DND-41 (cell line): ENCODE results near the gene UTF1.

Source experiments
- ATAC-seq: fragments of 200-7000 bp; cut with Tn5 transposase; 3 replicates; pipeline ENCODE4 v1.9.1; 2021; ENCODE audit warnings: low read depth; ENCODE audit not compliant: insufficient read depth
- DNase-seq: peaks from one replicate; pipeline ENCODE4 v3.0.0-alpha.2; 2020
- H2AFZ ChIP-seq: 2 replicates; pipeline ENCODE4 v1.6.0; 2012; ENCODE audit warnings: low read depth, low read length
- H3K27ac ChIP-seq: 2 replicates; pipeline ENCODE4 v1.5.1; 2012; ENCODE audit warnings: low read length, inconsistent platforms
- H3K27me3 ChIP-seq: fragments of 200-600 bp; sonication (generic); 2 replicates; pipeline ENCODE4 v1.6.0; 2012; ENCODE audit warnings: low read length, mild to moderate bottlenecking, inconsistent platforms; ENCODE audit not compliant: insufficient read depth, poor library complexity
- H3K36me3 ChIP-seq: 2 replicates; pipeline ENCODE4 v1.5.1; 2012; ENCODE audit warnings: low read length, inconsistent platforms; ENCODE audit not compliant: insufficient read depth
- H3K4me1 ChIP-seq: 2 replicates; pipeline ENCODE4 v1.5.1; 2012; ENCODE audit warnings: mild to moderate bottlenecking, low read length; ENCODE audit not compliant: insufficient read depth
- H3K4me2 ChIP-seq: 2 replicates; pipeline ENCODE4 v1.6.0; 2012; ENCODE audit warnings: mild to moderate bottlenecking, moderate library complexity, low read length, inconsistent platforms; ENCODE audit not compliant: insufficient read depth
- H3K4me3 ChIP-seq, 2 experiments: fragments of 200-600 bp in 1 of 2; shearing (Covaris generic) in 1 of 2; 2 replicates each; pipeline ENCODE4 v1.5.1; 2012 to 2016; ENCODE audit warnings: inconsistent platforms in 2 of 2, low read length in 2 of 2, mild to moderate bottlenecking in 2 of 2, low read depth in 1 of 2, moderate library complexity in 1 of 2
- H3K79me2 ChIP-seq: 2 replicates; pipeline ENCODE4 v1.6.0; 2012; ENCODE audit warnings: low read length, inconsistent platforms; ENCODE audit not compliant: insufficient read depth
- H3K9ac ChIP-seq: 2 replicates; pipeline ENCODE4 v1.6.0; 2012; ENCODE audit warnings: low read depth, mild to moderate bottlenecking, inconsistent platforms, low read length, moderate library complexity
- H3K9me3 ChIP-seq: 2 replicates; pipeline ENCODE4 v1.5.1; 2012; ENCODE audit warnings: low read length, moderate library complexity, mild to moderate bottlenecking, inconsistent platforms; ENCODE audit not compliant: insufficient read depth, severe bottlenecking
- H4K20me1 ChIP-seq: 2 replicates; pipeline ENCODE4 v1.6.0; 2012; ENCODE audit warnings: low read length; ENCODE audit not compliant: insufficient read depth
- EZH2 ChIP-seq: IDR thresholded peaks from 3 replicates; pipeline ENCODE4 v1.6.1; 2012; ENCODE audit warnings: borderline replicate concordance, low read depth, mild to moderate bottlenecking, moderate library complexity, low read length, inconsistent platforms; ENCODE audit not compliant: severe bottlenecking
- TF ChIP-seq, protein P1 (sequence below): IDR thresholded peaks from 2 replicates; pipeline ENCODE4 v1.5.1; 2012; ENCODE audit warnings: borderline replicate concordance, low read length, moderate library complexity, mild to moderate bottlenecking; ENCODE audit not compliant: poor library complexity, severe bottlenecking; ENCODE audit errors: extremely low read depth

Gene UTF1

DNA sequence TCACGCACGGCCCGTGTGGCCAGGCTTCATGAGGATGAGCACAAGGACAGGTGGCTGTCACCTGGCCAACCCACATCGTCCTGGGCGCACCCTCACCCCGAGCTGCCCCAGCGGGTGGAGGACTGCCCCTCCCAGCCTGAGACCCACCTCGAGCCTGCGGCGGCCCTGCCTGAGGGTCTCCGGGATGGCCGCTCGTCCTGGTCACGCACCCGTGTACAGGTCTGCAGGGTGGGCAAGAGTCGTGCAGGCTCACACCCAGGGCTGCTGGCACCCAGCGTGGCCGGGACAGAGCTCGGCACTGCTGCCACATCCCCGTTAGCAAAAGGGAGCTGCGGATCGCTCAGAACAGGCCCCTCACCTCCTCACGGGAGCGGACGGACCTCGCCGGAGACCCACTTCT is 14.4 kb upstream of the UTF1 start:
- Histone ChIP-seq H3K36me3 (no peaks in the 10 kb centered on the region), H3K4me3 (no peak overlapping the region), H3K27ac (no peak overlapping the region), H3K27me3 (no peaks in the 10 kb centered on the region), H3K79me2 (no peaks in the 10 kb centered on the region), H3K4me2 (no peak overlapping the region), H2AFZ (no peak overlapping the region), H4K20me1 (no peaks in the 10 kb centered on the region; the same call in 1 of the 2 replicates), H3K9me3 (no peaks in the 10 kb centered on the region), H3K4me1 (no peaks in the 10 kb centered on the region), H3K9ac (no peak overlapping the region)
- ATAC-seq (no peak), DNase-seq (no peak)
- no peak for TF ChIP-seq EZH2
- TF ChIP-seq, protein P1, sequence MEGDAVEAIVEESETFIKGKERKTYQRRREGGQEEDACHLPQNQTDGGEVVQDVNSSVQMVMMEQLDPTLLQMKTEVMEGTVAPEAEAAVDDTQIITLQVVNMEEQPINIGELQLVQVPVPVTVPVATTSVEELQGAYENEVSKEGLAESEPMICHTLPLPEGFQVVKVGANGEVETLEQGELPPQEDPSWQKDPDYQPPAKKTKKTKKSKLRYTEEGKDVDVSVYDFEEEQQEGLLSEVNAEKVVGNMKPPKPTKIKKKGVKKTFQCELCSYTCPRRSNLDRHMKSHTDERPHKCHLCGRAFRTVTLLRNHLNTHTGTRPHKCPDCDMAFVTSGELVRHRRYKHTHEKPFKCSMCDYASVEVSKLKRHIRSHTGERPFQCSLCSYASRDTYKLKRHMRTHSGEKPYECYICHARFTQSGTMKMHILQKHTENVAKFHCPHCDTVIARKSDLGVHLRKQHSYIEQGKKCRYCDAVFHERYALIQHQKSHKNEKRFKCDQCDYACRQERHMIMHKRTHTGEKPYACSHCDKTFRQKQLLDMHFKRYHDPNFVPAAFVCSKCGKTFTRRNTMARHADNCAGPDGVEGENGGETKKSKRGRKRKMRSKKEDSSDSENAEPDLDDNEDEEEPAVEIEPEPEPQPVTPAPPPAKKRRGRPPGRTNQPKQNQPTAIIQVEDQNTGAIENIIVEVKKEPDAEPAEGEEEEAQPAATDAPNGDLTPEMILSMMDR, result no peak

DNA sequence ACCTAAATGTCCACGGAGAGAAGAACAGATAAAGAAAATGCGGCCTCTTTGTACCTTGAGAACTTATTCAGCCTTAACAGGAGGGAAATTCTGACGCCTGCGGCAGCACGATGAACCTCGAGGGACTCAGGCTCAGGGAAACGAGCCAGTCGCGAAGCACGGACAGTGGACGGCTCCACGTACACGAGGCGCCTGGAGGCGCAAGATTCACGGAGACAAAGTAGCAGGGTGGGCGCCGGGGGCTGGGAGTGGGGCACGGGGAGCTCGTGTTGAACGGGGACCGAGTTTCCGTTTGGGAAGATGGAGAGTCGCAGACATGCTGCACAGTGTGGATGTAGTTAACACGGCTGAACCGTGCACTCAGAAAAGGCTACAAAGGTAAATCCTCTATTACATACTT is 13.2 kb upstream of the UTF1 start:
- H3K4me2 ChIP-seq, result no peak overlapping the region
- H2AFZ ChIP-seq, result no peak overlapping the region

DNA sequence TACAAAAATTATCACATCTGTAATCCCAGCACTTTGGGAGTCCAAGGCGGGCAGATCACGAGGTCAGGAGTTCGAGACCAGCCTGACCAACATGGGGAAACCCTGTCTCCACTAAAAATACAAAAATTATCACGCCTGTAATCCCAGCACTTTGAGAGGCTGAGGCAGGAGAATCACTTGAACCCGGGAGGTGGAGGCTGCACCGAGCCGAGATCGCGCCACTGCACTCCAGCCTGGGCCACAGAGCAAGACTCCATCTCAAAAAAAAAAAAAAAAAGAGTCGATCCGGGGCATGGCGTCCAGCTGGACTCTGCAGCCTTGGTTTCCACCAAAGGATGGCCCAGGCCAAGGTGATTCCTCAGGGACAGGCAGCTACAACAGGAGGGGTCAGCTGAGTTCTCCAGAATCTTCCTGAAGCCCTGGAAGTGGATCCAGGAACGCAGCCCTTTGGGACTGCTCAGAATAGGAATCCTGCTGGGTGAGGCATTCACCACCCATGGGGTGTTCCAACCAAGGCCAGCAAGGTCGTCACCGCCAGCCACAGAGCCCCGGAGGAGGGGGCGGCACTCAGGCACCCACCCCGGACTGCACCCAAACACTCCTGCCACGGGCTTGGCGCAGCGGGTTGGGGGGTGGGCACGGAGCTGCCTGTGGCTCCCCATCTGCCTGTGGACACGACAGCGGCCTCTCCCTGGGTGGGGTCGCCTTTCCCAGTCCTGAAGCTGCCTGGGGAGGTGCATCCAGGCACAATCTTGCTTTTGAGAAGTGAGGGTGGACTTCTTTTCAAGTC is 12.0 kb upstream of the UTF1 start:
- Histone ChIP-seq H3K4me1 (no peaks in the 10 kb centered on the region), H3K27ac (no peak overlapping the region), H3K4me3 (no peak overlapping the region), H3K9ac (no peak overlapping the region), H2AFZ (no peak overlapping the region), H4K20me1 (no peaks in the 10 kb centered on the region; the same call in 1 of the 2 replicates), H3K9me3 (no peaks in the 10 kb centered on the region), H3K36me3 (no peaks in the 10 kb centered on the region), H3K4me2 (no peak overlapping the region), H3K27me3 (no peaks in the 10 kb centered on the region), H3K79me2 (no peaks in the 10 kb centered on the region)
- DNase-seq, result no peak
- no peak for ATAC-seq
- TF ChIP-seq, protein P1, result no peak
- no peak for TF ChIP-seq EZH2

More for the DNA sequence above, 13.2 kb upstream of the UTF1 start:
- Histone ChIP-seq H3K9ac (no peak overlapping the region), H3K79me2 (no peaks in the 10 kb centered on the region), H3K4me3 (no peak overlapping the region), H3K36me3 (no peaks in the 10 kb centered on the region), H3K9me3 (no peaks in the 10 kb centered on the region), H4K20me1 (no peaks in the 10 kb centered on the region; the same call in 1 of the 2 replicates), H3K4me1 (no peaks in the 10 kb centered on the region), H3K27ac (no peak overlapping the region), H3K27me3 (no peaks in the 10 kb centered on the region)
- no peak for ATAC-seq
- no peak for DNase-seq
- TF ChIP-seq, protein P1, result no peak
- no peak for TF ChIP-seq EZH2

DNA sequence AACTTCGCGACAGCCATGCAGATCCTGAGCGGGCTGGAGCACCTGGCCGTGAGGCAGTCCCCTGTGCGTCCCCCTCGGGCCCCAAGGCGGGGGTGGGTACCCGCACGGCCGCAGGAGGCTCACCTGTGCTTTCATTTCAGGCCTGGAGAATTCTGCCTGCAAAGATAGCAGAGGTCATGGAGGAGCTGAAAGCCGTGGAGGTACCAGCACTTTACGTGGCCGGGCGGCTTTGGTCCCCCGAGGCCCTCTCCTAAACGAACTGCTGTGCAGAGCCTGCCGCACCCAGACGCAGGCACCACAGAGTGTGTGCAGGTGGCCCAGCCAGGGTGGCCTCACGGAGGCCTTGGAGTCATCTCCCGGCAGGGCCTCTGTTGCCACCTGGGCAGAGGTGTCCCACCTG is 11.1 kb upstream of the UTF1 start:
- Histone ChIP-seq H3K79me2 (no peaks in the 10 kb centered on the region), H3K4me1 (no peaks in the 10 kb centered on the region), H3K27ac (no peak overlapping the region), H3K4me2 (no peak overlapping the region), H2AFZ (no peak overlapping the region), H3K9ac (no peak overlapping the region), H3K9me3 (no peaks in the 10 kb centered on the region), H3K36me3 (no peaks in the 10 kb centered on the region), H3K27me3 (no peaks in the 10 kb centered on the region), H4K20me1 (no peaks in the 10 kb centered on the region; the same call in 1 of the 2 replicates), H3K4me3 (no peak overlapping the region)
- no peak for ATAC-seq
- no peak for DNase-seq
- TF ChIP-seq, protein P1, result no peak
- no peak for TF ChIP-seq EZH2
